GM21619 (cell line): Measurements from ENCODE around the gene PRPH.
A peak's percentile ranks its signal among the peaks of the same experiment; 100 is the strongest.
"Not testable (repeated sequence)": the region's sequence is repeated elsewhere in the genome, so short reads cannot be mapped to it uniquely, and the experiment has no call there.

Experiments used
- ATAC-seq: cut with Tn5 transposase; IDR thresholded peaks from one replicate; pipeline ENCODE4 v1.9.1; 2021; ENCODE audit not compliant: unreplicated experiment

The PRPH gene

GRCh38 chr12:49332441-49332861 is 37.5 kb downstream of the PRPH start:
- ATAC-seq: no peak

GRCh38 chr12:49332891-49333371 is 38.0 kb downstream of the PRPH start:
- no peak for ATAC-seq

- not testable (repeated sequence) for ATAC-seq
These were observed 38.8 kb downstream of the PRPH start for GRCh38 chr12:49333778-49334177.

- no peak for ATAC-seq
These were observed 39.3 kb downstream of the PRPH start for GRCh38 chr12:49334226-49334625.

GRCh38 chr12:49334681-49335080 is 39.7 kb downstream of the PRPH start:
- no peak for ATAC-seq

GRCh38 chr12:49335118-49335954 is 40.4 kb downstream of the PRPH start:
- ATAC-seq: no peak

GRCh38 chr12:49335955-49336644 is 41.2 kb downstream of the PRPH start:
- ATAC-seq: no peak

GRCh38 chr12:49336645-49337584 is 42.0 kb downstream of the PRPH start, which contains the start of gene C1QL4:
C1QL4 (minus strand) TSS chr12:49337188; CDS start chr12:49336477, 711 bp downstream.
- ATAC-seq: peak; percentile 65

GRCh38 chr12:49338830-49339463 is 44.0 kb downstream of the PRPH start:
- ATAC-seq: no peak

- no peak for ATAC-seq
These were observed 44.5 kb downstream of the PRPH start for GRCh38 chr12:49339464-49339861.

GRCh38 chr12:49340095-49340870 is 45.3 kb downstream of the PRPH start:
- ATAC-seq: no peak

GRCh38 chr12:49340971-49341776 is 46.2 kb downstream of the PRPH start:
- no peak for ATAC-seq

- no peak for ATAC-seq
These were observed 46.8 kb downstream of the PRPH start for GRCh38 chr12:49341777-49342065.

- peak; percentile 56 for ATAC-seq
These were observed 47.3 kb downstream of the PRPH start for GRCh38 chr12:49342066-49342913.

- no peak for ATAC-seq
These were observed 48.2 kb downstream of the PRPH start for GRCh38 chr12:49342914-49343731.

GRCh38 chr12:49344486-49345050 is 49.6 kb downstream of the PRPH start:
- no peak for ATAC-seq
